ENCODE data around the gene EFCC1.
"Not testable (repeated sequence)": the region's sequence is repeated elsewhere in the genome, so short reads cannot be mapped to it uniquely, and the experiment has no call there.

The EFCC1 gene

DNA sequence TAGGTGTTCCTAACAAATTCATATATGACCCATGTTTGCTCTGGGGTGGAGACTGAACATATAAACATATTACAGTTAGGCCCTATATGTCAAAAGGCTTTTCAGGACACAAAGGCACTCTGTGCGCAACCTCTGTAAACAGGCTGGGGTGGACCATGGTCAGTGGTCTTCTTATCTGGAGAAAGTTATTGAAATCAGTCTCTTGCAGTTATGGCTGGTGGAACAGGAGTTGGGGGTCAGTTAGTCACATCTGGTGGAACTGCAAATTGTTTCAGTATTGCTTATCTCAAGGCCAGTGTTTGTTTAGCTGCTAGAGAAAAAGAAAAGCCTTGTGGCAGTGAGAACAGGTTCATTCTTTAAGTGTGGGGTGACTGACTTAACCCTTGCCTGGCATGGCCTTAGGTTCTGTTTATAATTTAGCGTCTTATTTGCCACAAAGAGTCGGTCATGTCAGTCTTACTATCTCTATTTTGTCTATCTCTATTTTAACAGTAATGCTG lies 53.6 kb downstream of the EFCC1 start:
- FAIRE-seq (no peak), DNase-seq (ENCODE audit: low spot score) (no peak)

DNA sequence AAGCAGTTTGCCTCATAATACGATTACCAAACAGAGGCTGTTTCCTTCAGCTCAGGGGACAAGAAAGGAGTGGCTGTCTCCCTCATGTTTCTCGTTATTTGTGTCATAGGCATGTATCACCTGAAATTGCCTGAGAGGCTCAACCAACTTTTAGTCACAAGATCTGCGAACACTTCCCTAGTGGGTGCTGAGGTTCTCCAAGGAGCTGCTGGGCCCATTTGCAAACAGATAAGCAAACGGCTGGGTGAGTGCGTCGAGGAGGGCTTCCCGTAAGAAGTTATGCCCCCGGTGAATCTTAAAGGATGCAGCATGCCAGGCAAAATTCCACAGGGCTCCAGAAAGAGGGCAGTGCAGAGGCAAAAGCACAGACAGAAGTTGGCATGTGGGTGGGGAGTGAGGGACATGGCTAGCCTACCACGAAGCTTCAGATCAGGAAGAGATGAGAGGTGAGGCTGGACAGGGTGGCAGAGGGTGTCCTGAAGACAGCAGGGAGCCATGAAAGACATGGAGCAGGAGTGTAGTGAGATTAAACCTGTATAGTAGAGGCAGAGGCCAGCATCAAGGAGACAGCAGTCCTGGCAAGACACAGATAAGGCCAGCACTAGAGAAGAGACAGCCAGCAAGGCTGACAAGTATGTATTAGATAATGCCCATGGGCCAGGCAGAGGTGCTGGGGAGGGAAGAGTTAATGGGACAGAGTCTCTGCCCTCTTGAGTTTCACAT lies 55.5 kb downstream of the EFCC1 start:
- no peak for FAIRE-seq
- no peak for DNase-seq (ENCODE audit: low spot score)

DNA sequence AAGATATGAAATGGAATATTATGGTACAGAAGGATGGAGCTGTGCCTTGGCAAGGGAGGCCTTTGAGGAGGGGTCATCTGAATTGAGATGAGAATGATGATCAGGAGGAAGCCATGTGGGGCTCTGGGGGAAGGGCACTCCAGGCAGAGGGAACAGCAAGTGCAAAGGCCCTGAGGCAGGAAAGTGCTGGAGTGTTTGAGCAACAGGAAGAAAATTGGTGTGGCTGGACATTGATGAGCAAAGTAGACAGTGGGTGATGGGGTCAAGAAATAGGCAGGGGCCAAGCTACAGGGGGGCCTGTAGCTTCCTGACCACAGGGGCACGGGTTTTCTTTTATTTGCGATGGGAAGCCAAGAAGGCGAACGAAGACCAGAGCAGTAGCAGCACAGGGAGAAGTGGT lies 56.1 kb downstream of the EFCC1 start:
- no peak for DNase-seq (ENCODE audit: low spot score)
- FAIRE-seq = no peak

DNA sequence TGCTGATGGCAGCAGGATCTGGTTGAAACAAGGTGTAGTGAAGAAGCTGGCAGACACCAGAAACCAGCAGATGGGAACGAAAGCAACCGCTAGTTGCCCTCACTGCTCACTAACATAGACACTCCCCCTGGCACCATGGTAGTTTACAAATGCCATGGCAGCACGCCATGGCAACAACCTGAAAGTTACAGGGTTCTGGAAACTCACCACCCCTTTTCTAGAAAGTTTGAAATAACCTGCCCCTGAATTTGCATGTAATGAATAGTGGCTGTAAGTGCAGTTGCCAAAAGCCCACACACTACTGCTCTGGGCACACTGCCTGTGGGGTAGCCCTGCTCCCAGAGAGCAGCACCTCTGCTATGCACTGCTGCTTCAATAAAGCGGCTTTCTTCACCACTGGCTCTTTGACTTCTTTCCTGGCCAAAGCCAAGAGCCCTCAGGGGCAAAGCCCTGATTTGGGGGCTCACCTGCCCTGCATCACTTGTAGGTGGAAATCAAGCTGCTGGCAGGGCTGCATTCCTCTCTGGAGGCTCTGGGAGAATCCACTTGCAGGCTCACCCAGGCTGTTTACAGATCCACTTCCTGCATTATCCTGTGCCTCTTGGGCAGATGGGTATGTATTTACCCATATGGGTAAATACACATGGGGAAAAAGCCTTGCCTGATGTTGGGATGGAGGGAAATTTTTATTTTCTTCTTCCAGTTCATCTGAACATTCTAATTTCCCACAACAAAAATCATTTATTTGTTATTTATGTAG lies 57.5 kb downstream of the EFCC1 start:
- FAIRE-seq (no peak), DNase-seq (ENCODE audit: low spot score) (no peak)

DNA sequence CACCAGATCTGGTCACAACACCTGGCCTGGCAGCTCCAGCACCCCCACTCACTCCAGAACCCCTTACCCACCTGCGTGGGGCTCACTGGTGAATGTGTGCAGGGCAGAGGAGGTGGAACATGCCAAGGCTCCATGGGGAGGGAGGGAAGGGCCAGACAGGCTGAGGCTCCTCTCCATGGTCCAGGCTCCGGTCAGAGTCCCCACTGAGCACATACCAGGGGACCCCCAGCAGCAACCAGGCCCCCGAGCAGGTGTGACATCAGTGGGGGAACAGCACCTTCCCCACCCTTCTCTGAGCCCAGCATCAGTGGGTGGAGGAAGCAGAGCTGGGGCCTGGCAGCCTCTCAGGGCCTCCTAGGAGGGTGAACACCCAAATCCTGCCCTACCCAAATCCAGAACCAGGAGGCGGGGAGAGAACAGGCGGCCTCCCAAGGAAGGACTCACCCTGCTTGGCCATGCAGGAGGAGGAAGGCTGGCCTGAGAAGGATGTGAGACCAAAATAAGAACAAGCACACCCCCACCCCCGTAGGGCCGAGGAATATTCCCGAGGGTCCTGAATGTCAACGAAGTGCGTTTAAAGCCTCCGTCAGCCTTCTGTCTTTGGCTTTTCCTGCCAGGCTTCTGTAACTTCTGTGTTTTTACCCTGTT lies 58.3 kb downstream of the EFCC1 start:
- no peak for DNase-seq (ENCODE audit: low spot score)
- no peak for FAIRE-seq

DNA sequence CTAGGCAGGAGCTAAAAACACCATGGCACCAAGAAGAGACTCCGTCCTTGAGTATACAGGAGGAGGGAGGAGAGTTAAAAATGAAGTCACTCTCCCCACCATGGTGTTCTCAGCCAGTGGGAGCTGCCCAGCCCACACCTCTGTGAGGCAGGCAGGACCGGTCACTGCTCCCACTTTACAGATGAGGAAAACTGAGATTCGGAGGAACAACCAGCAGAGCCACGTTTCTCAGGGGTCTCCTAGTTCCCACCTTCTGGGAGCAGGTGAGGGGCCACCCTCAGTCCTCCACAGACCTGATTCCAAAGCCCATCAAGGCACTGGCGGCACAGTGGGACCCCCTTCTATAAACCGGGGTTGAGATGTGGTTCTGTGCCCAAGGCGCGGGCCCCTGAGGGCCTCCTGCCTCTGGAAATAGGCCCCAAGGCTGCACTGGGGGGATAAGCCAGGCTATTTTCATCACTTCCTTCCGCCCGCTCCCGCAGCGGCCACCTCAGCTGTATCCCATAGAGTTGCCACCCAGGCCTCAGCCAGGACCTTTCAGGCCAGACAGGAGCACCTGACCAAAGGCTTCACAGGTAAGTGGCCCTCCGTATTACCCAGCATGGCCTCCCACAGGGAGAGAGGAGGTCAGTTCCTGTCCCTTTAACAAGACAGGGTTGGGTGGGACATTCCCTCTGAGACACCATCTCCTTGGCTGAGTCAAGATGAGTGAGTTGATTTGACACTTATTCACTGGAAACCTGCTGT lies 59.3 kb downstream of the EFCC1 start, which contains the start of gene GP9:
TSS of gene GP9 (plus strand) at position 504 of the 747 bp plus-strand sequence. CDS start 961 bp downstream, outside the sequence.
- DNase-seq (ENCODE audit: low spot score) = no peak
- no peak for FAIRE-seq

DNA sequence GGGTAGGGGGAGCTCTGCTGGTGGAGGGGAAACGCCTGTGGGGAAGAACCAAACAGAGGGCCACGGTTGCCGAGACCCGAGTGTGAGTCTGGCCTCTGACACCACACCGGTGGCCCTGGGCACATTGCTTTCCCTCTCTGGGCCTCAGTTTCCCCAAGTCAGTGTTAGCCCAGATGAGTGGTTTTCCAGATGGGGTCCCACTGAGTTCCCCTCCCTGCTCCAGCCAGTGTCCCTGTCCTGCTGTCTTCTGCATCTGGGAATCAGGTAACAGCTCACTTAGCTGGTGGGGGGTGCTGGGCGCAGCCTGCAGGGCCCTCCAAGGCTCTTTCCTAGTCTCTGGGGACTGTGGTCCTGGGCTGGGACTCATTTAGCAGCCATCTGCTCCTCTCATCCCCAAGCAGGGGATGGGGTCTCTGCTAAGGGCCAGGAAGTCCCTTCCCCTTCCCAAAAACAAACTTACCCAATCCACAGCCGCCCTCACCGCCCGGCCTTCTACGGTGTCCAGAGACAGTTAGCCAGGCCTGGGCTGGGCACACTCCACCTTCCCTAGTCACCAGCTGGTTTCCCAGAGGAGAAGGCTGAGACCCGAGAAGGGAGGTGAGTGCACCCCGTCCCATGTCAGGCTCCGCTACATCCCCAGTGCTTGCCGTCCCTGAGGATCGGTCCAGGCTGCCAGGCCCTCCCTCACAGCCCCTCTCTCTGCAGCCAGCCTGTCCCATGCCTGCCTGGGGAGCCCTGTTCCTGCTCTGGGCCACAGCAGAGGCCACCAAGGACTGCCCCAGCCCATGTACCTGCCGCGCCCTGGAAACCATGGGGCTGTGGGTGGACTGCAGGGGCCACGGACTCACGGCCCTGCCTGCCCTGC lies 60.2 kb downstream of the EFCC1 start:
- no peak for FAIRE-seq
- DNase-seq (ENCODE audit: low spot score) = no peak

DNA sequence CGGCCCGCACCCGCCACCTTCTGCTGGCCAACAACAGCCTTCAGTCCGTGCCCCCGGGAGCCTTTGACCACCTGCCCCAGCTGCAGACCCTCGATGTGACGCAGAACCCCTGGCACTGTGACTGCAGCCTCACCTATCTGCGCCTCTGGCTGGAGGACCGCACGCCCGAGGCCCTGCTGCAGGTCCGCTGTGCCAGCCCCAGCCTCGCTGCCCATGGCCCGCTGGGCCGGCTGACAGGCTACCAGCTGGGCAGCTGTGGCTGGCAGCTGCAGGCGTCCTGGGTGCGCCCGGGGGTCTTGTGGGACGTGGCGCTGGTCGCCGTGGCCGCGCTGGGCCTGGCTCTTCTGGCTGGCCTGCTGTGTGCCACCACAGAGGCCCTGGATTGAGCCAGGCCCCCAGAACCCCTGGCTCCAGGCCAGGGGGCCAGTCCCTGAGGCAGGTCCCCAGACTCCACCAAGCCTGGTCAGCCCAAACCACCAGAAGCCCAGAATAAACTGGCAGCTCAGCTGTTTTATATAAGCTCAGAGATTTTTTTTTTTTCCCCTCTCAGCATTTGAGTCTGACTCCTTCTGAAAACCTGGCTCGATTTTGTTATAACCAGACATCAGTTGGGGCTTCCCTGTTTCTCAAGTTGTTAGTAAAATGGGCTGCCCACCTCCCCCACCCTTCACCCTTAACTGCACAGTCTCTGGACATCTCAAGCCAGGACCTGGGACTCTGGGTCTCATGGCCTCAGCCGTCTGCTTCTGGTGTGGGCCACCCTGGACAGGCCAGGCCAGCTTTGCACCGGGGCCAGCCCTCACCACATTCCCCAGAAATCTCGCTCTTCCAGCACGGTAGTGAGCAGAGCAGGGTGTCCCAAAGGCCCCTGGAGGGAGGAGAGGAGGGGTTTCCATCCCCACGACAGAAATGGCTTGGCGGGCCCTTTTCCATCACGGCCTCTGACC lies 61.1 kb downstream of the EFCC1 start:
- DNase-seq (ENCODE audit: low spot score) (no peak), FAIRE-seq (no peak)

DNA sequence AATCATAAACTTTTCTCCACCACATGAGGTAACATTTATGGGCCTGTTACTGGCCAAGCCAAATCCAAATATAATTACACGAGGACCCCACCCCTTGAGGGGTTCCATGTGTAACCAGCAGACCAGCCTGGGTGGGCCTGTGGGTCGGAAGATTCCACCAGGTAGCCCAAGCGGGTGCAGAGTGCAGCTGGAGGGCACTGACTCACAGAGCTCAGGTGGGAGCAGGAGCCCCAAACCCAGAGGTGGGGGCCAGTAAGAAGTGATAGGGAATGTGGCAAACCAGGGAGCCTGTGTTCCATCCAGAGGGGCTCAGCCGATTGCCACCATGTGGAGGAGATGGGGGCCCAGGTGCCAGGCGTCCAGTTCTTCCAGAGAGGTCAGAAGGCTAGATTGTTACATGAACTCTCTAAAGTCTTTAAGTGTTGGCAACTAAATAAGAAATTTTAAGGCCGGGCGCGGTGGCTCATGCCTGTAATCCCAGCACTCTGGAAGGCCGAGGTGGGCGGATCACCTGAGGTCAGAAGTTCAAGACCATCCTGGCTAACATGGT lies 62.1 kb downstream of the EFCC1 start:
- FAIRE-seq (no peak), DNase-seq (ENCODE audit: low spot score) (no peak)

DNA sequence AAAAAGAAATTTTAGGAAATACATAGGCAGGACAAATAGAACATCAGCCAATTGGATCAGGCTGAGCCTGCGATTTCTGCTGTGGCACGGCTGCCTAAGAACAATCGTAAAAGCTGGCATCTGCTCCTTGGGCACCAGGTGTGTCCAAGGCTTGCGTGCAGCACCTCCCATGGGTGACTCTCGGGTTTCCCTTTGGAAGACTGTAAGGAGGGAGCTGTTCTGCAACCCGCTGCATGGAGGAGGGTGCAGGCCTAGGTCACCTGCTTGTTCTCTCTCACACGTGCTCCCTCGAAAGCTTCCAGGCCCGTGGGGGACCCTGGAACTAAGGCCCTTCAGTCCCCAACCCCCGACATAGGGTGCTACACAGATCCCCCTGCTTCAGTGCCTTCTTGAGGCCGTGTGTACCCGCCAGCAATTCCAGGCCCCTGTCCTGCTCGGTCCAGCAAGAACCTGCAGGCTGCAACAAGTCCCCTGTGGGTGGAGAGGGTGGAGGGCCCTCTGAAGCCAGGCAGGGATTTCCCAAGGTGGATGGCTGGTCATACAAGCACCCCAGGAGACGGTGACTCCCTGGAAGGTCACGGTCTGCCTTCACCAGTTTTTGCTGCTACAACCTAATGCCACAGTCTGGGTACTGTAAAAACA lies 62.9 kb downstream of the EFCC1 start:
- DNase-seq (ENCODE audit: low spot score) = no peak
- no peak for FAIRE-seq

DNA sequence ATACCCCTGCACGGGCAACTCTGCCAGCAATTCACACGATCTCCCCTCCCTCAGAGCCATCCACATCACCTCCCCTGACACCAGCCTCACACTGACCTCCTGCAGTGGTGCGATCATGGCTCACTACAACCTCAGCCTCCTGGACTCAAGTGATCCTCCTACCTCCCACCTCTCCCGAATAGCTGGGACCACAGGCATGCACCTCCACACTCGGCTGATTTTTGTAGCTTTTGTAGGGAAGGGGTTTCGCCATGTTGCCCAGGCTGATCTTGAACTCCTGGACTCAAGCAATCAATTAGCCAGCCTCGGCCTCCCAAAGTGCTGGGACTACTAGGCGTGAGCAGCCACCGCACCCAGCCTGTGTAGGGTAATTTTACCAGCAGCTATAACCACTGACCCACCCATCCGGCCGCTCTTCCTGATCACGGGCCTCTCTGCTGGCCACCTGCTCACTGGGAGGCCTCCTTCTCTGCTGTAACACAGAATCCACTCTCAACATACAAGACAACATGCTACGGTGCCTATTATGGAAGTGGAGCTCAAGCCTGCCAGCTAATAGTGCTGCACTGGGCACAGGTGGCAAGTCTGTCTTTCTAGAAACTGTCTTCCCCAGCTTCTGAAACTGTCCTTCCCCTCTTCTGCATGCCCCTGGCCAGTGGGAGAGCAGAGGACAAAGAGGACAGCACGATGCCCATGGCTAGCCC lies 64.1 kb downstream of the EFCC1 start:
- FAIRE-seq = no peak
- DNase-seq (ENCODE audit: low spot score) = no peak

DNA sequence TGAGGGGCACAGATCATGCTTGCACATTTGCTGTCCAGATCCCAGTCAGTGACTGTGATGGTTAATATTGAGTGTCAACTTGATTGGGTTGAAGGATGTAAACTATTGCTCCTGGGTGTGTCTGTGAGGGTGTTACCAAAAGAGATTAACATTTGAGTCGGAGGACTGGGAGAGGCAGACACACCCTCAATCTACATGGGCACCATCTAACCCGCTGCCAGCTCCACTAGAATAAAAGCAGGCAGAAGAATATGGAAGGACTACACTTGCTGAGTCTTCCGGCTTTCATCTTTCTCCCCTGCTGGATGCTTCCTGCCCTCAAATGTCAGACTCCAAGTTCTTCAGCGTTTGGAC lies 64.6 kb downstream of the EFCC1 start:
- no peak for FAIRE-seq
- DNase-seq (ENCODE audit: low spot score) = no peak

DNA sequence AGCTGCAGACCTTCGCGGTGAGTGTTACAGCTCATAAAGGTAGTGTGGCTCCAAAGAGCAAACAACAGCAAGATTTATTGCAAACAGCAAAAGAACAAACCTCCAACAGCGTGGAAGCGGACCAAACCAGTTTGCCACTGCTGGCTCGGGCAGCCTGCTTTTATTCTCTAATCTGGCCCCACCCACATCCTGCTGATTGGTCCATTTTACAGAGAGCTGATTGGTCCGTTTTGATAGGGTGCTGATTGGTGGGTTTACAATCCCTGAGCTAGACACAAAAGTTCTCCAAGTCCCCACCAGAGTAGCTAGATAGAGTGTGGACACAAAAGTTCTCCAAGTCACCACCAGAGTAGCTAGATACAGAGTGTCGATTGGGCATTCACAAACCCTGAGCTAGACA lies 66.6 kb downstream of the EFCC1 start:
- not testable (repeated sequence) for DNase-seq (ENCODE audit: low spot score); FAIRE-seq

DNA sequence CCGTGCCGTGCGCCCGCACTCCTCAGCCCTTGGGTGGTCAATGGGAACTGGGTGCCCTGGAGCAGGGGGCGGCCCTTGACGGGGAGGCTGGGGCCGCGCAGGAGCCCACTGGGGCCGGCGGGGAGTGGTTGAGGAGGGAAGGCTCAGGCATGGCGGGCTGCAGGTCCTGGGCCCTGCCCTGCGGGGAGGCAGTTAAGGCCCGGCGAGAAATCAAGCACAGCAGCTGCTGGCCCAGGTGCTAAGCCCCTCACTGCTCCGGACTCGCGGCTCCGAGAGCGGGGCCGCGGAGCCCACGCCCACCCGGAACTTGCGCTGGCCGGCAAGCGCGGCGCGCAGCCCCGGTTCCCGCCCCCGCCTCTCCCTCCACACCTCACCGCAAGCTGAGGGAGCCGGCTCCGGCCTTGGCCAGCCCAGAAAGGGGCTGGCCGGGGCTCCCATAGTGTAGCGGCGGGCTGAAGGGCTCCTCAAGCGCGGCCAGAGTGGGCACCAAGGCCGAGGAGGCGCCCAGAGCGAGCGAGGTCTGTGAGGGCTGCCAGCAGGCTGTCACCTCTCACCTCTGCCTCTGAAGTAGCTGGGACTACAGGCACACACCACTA lies 67.3 kb downstream of the EFCC1 start:
- DNase-seq (ENCODE audit: low spot score) = no peak
- no peak for FAIRE-seq

DNA sequence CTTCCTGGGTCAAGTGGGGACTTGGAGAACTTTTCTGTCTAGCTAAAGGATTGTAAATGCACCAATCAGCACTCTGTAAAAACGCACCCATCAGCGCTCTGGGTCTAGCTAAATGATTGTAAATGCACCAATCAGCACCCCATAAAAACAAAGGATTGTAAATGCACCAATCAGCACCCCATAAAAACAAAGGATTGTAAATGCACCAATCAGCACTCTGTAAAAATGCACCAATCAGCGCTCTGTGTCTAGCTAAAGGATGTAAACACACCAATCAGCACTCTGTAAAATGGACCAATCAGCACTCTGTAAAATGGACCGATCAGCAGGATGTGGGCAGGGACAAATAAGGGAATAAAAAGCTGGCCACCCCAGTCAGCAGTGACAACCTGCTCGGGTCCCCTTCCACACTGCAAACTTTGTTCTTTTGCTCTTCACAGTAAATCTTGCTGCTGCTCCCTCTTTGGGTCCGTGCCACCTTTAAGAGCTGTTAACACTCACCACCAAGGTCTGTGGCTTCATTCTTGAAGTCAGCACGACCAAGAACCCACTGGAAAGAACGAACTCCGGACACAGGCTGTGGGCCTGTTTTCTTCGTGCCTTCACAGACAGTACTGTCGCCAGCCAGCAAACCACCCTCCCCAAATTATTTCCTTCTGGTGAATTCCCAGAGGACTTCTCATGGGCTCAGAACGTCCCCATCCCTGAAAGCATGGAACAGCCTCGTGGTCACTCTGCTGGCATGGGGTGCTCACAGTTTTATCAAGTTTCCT lies 68.4 kb downstream of the EFCC1 start:
- DNase-seq (ENCODE audit: low spot score); FAIRE-seq: not testable (repeated sequence)

DNA sequence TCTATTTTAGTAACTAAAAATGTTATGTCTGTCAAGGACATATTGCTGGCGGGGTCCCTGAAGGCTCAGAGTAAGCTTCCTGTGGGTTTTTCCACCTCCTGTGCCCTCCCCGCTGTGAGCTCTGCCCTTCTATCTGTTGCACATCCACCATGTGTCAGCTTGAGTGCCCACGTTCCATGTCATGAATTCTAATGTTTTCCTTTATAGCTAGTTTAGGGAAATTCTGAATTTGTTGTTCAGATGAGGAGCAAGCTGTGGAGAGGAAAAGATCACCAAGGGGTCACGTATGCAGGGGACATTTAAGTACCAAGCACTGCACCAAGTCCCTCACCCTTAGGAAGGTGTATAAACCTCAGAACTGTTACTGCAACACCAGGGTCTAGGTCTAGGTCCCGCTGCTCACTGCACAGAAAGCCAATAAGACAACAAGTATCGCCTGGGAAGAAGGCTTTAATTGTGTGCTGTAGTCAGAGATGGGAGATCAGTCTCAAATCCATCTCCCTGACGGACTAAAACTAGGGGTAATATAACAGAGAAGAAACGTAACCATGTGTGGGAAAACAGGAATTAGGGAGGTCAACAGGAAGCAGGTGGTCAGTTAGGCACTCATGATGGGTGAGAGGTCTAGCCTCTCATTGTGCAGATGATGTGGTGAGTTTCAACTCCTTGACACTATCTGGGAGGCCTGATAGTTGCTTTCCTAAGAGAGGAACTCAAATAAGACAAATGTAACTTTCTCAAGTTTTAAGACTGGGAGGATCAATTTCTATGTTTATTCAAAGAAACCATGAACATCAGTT lies 69.2 kb downstream of the EFCC1 start:
- FAIRE-seq (no peak), DNase-seq (ENCODE audit: low spot score) (no peak)
